ENCODE measurements around the gene ATRN.

Gene ATRN

GRCh38 chr20:3465301-3465700, 5.5 kb upstream of the ATRN start:
- Histone ChIP-seq H3K4me1 (ENCODE audit: insufficient read depth, low read length) (peaks cover 3% of the 10 kb centered on the region), H3K4me2 (ENCODE audit: insufficient read depth, low read length) (no peak overlapping the region), H3K79me2 (ENCODE audit: insufficient read depth, low read length) (no peaks in the 10 kb centered on the region), H3K9me3 (ENCODE audit: insufficient read depth, low read length, severe bottlenecking) (no peaks in the 10 kb centered on the region), H3K36me3 (ENCODE audit: insufficient read depth, low read length) (no peaks in the 10 kb centered on the region), H3K27me3 (ENCODE audit: insufficient read depth, low read length, poor library complexity) (peaks cover 21% of the 10 kb centered on the region), H4K20me1 (ENCODE audit: insufficient read depth, low read length) (no peaks in the 10 kb centered on the region), H3K27ac (ENCODE audit: low read length) (no peak overlapping the region), H3K9ac (ENCODE audit: low read depth, low read length) (no peak overlapping the region), H3K4me3 (ENCODE audit: low read depth in 1 of 2, low read length in 2 of 2) (no peak overlapping the region), H2AFZ (ENCODE audit: low read depth, low read length) (no peak overlapping the region)
- TF ChIP-seq CTCF (IDR thresholded peaks at IDR 0.05; ENCODE audit: borderline replicate concordance, extremely low read depth, low read length, poor library complexity, severe bottlenecking) (no peak), EZH2 (IDR thresholded peaks at IDR 0.05; ENCODE audit: borderline replicate concordance, low read depth, low read length, severe bottlenecking) (no peak)
- no peak for ATAC-seq (ENCODE audit: insufficient read depth, low read depth)
- no peak for DNase-seq

- Histone ChIP-seq H4K20me1 (ENCODE audit: insufficient read depth, low read length) (peaks cover 9% of the 10 kb centered on the region; the same call in 1 of the 2 replicates), H3K9me3 (ENCODE audit: insufficient read depth, low read length, severe bottlenecking) (no peaks in the 10 kb centered on the region), H3K4me3 (ENCODE audit: low read depth in 1 of 2, low read length in 2 of 2) (peak overlapping the region; percentile 56 to 79; a peak in 3 of 4 replicates), H3K27me3 (ENCODE audit: insufficient read depth, low read length, poor library complexity) (peaks cover 42% of the 10 kb centered on the region), H3K4me1 (ENCODE audit: insufficient read depth, low read length) (peaks cover 28% of the 10 kb centered on the region), H3K36me3 (ENCODE audit: insufficient read depth, low read length) (no peaks in the 10 kb centered on the region; the same call in 1 of the 2 replicates), H3K27ac (ENCODE audit: low read length) (peak overlapping the region; percentile 57), H3K4me2 (ENCODE audit: insufficient read depth, low read length) (peak overlapping the region; percentile 95), H3K9ac (ENCODE audit: low read depth, low read length) (peak overlapping the region; percentile 78), H2AFZ (ENCODE audit: low read depth, low read length) (peak overlapping the region; percentile 99), H3K79me2 (ENCODE audit: insufficient read depth, low read length) (no peaks in the 10 kb centered on the region)
- DNase-seq (no peak), ATAC-seq (ENCODE audit: insufficient read depth, low read depth) (no peak)
- TF ChIP-seq CTCF (IDR thresholded peaks at IDR 0.05; ENCODE audit: borderline replicate concordance, extremely low read depth, low read length, poor library complexity, severe bottlenecking) (no peak), EZH2 (IDR thresholded peaks at IDR 0.05; ENCODE audit: borderline replicate concordance, low read depth, low read length, severe bottlenecking) (no peak)
These were observed 601 bp upstream of the ATRN start for GRCh38 chr20:3470208-3470626.

GRCh38 chr20:3471397-3472021, 691 bp downstream of the ATRN start:
- Histone ChIP-seq H3K4me1 (ENCODE audit: insufficient read depth, low read length) (peaks cover 28% of the 10 kb centered on the region), H2AFZ (ENCODE audit: low read depth, low read length) (peak overlapping the region; percentile 99), H3K4me3 (ENCODE audit: low read depth in 1 of 2, low read length in 2 of 2) (peak overlapping the region; percentile 56 to 79), H3K4me2 (ENCODE audit: insufficient read depth, low read length) (peak overlapping the region; percentile 95), H3K9ac (ENCODE audit: low read depth, low read length) (peak overlapping the region; percentile 78), H4K20me1 (ENCODE audit: insufficient read depth, low read length) (peaks cover 9% of the 10 kb centered on the region; the same call in 1 of the 2 replicates), H3K36me3 (ENCODE audit: insufficient read depth, low read length) (no peaks in the 10 kb centered on the region; the same call in 1 of the 2 replicates), H3K9me3 (ENCODE audit: insufficient read depth, low read length, severe bottlenecking) (no peaks in the 10 kb centered on the region), H3K27me3 (ENCODE audit: insufficient read depth, low read length, poor library complexity) (peaks cover 42% of the 10 kb centered on the region), H3K27ac (ENCODE audit: low read length) (no peak overlapping the region; the same call in 1 of the 2 replicates), H3K79me2 (ENCODE audit: insufficient read depth, low read length) (no peaks in the 10 kb centered on the region)
- TF ChIP-seq EZH2 (IDR thresholded peaks at IDR 0.05; ENCODE audit: borderline replicate concordance, low read depth, low read length, severe bottlenecking) = peak; percentile 98
- no peak for TF ChIP-seq CTCF (IDR thresholded peaks at IDR 0.05; ENCODE audit: borderline replicate concordance, extremely low read depth, low read length, poor library complexity, severe bottlenecking)
- ATAC-seq (ENCODE audit: insufficient read depth, low read depth) (peak; percentile 23; the same call in 1 of the 3 replicates), DNase-seq (no peak)
